ENCODE data around the gene SNRNP35.

DNA sequence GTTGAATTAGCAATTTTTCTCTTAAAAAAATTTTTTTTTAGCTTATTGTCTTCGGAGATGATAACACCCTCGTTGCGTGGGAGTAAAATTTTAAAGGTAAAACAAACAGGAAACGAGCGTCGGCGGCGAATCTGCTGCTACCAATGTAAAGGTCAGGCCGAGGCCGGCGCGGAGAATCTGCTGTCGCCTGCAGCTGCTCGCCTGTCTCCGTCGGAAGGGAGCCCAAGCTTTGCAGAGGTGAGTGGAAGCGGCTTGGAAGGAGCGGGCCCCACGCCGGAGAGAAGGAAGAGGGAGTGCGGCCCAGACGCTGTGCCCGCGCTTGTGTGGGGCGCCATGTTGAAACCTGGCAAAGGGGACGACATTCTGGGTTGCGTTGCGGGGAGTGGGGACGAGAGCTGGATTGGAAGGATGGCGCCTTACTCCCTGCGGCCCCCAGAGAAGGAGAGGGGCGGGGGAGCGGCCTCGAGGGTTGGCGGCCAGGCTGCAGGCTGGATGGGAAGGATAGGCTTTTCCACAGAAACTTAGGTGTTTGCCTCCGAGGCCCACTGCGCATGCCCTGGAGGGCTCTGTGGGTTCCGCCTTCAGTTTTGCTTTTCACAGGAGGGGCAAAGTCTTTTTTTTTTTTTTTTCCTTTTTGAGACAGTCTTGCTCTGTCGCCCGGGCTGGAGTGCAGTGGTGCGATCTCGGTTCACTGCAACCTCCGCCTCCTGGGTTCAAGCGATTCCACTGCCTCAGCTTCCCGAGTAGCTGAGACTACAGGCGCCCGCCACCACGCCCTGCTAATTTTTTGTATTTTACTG is at the start of gene SNRNP35:
- peak; percentile 40 for TF ChIP-seq POLR2A (IDR thresholded peaks at IDR 0.05)
- TF ChIP-seq CTCF (IDR thresholded peaks at IDR 0.05), result peak in 1 of 3 donors; percentile 6

Measured in ovary (tissue), 3 donors.